ENCODE results near the gene ZFP14.

DNA sequence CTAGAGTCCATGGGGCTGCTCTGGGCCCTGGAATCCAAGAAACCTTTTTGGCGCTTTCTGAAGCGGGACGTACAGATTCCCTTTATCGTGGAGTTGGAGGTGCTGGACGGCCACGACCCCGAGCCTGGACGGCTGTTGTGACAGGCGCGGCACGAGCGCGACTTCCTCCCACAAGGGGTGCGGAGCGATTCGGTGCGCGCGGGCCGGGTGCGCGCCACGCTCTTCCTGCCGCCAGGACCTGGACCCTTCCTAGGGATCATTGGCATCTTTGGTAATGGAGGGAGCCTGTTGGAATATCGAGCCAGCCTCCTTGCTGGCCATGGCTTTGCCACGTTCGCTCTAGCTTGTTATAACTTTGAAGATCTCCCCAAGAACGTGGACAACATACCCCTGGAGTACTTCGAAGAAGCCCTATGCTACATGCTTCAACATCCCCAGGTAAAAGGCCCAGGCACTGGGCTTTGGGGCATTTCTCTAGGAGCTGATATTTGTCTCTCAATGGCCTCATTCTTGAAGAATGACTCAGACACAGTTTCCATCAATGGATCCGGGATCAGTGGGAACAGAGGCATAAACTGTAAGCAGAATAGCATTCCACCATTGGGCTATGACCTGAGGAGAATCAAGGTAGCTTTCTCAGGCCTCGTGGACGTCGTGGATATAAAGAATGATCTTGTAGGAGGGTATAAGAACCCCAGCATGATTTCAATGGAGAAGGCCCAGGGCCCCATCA lies 42.9 kb upstream of the ZFP14 start:
- no peak for TF ChIP-seq POLR2AphosphoS5 (IDR thresholded peaks at IDR 0.05)
- TF ChIP-seq, protein P1, sequence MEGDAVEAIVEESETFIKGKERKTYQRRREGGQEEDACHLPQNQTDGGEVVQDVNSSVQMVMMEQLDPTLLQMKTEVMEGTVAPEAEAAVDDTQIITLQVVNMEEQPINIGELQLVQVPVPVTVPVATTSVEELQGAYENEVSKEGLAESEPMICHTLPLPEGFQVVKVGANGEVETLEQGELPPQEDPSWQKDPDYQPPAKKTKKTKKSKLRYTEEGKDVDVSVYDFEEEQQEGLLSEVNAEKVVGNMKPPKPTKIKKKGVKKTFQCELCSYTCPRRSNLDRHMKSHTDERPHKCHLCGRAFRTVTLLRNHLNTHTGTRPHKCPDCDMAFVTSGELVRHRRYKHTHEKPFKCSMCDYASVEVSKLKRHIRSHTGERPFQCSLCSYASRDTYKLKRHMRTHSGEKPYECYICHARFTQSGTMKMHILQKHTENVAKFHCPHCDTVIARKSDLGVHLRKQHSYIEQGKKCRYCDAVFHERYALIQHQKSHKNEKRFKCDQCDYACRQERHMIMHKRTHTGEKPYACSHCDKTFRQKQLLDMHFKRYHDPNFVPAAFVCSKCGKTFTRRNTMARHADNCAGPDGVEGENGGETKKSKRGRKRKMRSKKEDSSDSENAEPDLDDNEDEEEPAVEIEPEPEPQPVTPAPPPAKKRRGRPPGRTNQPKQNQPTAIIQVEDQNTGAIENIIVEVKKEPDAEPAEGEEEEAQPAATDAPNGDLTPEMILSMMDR (IDR thresholded peaks at IDR 0.05), result no peak

Data from suprapubic skin (tissue), 3 donors.